Omental fat pad (tissue), 4 donors: ENCODE results near the gene TALDO1. TPM values are rescaled to one million over a fixed set of nuclear protein-coding genes. Genes with fewer than 3 reads are reported as not detected.

Source experiments
- ATAC-seq: fragments of 150-250 bp; one replicate; pipeline ENCODE4 v1.9.1; 2016; ENCODE audit warnings: mild to moderate bottlenecking, moderate library complexity; ENCODE audit not compliant: low FRiP score
- DNase-seq: peaks from one replicate; pipeline ENCODE4 v3.0.0-alpha.2; 2019; ENCODE audit warnings: low spot score
- total RNA-seq, 4 donors: library from RNA; depleted of rRNA; stranded (reverse); fragments of >200 nt; gene quantifications; one replicate each; pipeline ENCODE4 v1.1.0, GENCODE V29; 2016
- TF ChIP-seq, protein P1 (sequence below), 3 donors: fragments of 450-650 bp; IDR thresholded peaks; one replicate each; pipeline ENCODE4 v1.5.1; 2016 to 2017; ENCODE audit warnings: antibody characterized with exemption in 3 of 3, mild to moderate bottlenecking in 3 of 3, moderate library complexity in 2 of 3

TALDO1 gene
- total RNA-seq, 4 donors from 2014 or later, result 183 to 295 (median 239) TPM

DNA sequence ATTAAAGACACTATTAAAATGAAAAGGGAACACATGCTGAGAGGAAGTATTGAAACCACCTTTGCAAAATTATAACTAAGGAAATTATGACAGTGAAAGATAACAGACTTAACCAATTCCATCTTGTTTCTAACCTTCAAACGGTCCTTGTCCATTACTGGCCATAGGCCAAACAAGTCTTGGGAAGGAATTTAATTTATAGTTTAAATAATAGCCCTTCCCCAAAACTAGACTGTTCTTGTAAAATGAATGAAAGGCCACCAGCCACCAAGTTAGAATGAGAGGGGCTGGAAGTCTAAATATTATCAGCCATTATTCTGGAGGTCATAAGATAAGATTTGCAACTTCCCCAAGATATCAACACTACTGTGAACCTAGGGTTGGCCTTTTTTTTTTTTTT lies 1.8 kb upstream of the TALDO1 start:
- TF ChIP-seq, protein P1, sequence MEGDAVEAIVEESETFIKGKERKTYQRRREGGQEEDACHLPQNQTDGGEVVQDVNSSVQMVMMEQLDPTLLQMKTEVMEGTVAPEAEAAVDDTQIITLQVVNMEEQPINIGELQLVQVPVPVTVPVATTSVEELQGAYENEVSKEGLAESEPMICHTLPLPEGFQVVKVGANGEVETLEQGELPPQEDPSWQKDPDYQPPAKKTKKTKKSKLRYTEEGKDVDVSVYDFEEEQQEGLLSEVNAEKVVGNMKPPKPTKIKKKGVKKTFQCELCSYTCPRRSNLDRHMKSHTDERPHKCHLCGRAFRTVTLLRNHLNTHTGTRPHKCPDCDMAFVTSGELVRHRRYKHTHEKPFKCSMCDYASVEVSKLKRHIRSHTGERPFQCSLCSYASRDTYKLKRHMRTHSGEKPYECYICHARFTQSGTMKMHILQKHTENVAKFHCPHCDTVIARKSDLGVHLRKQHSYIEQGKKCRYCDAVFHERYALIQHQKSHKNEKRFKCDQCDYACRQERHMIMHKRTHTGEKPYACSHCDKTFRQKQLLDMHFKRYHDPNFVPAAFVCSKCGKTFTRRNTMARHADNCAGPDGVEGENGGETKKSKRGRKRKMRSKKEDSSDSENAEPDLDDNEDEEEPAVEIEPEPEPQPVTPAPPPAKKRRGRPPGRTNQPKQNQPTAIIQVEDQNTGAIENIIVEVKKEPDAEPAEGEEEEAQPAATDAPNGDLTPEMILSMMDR (IDR thresholded peaks at IDR 0.05), result no peak
- DNase-seq, result no peak
- no peak for ATAC-seq

DNA sequence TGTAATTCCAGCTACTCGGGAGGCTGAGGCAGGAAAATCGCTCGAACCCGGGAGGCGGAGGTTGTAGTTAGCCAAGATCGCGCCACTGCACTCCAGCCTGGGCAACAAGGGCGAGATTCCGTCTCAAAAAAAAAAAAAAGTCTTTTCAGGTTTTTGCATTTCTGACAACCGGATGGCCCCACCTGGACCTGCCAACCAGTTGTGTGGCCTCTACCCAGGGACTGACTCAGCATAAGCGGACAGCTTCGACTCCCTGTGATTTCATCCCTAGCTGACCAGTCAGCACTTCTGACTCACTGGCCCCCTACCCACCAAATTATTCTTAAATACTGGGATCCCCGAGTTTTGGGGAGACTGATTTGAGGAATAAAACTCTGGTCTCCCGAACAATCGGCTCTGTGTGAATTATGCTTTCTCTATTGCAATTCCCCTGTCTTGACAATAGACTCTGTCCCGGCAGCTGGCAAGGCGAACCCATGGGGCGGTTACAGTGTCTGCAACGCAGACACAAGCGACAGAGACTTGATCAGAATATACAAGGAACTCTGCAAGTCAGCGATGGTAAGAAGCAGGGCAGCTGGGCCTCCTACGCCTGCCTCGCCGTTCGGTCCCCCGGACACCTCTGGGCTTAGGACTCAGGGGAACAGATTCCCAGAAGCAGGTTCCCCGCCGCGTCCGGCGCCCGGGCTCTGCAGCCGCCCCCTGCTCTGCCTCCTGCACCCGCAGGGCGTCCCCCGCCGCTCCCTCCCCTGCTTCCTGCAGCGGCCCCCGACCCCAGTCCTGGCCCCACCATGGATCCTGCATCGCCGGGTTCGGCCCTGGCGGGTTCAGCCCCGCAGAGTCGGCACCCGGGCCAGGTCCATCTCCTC lies 741 bp upstream of the TALDO1 start:
- no peak for DNase-seq
- TF ChIP-seq, protein P1 (IDR thresholded peaks at IDR 0.05), result no peak
- peak; percentile 25 for ATAC-seq

DNA sequence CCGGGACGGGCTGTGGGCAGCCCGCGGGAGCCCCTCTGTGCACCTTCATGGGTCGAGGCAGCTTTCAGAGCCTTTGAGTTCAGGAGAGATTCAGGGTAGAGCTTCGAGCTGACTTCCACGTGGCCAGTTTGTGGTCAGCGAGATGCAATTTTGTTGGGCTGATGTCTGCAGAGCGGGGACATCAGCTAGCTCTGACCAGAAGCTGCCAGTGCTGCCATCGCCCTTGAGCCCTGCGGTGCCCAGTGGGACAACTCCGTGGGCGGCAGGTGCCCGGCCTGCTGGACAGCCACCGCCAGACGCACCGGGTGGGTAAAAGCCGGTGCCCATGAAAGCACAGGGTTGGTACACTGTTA lies 719 bp downstream of the TALDO1 start:
- TF ChIP-seq, protein P1 (IDR thresholded peaks at IDR 0.05), result no peak
- ATAC-seq (peak; percentile 15), DNase-seq (no peak)

DNA sequence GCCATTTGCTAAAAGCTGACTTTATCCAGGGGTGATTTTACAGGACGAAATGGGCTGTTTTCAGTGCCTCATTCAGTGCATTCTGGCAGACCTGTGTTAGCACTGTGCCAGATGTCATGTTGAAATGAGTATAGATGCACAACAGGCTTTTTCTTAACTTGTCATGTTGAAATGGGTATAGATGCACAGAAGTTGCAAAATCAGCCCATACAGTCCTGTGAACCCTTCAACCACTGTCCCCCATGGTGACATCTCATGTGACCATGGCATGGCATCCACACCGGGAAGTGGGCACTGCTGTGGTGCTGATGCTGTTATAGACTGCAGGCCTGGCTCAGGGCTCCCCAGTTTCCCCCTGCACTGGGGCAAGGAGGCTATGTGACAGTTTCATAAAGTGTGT lies 2.5 kb downstream of the TALDO1 start:
- TF ChIP-seq, protein P1 (IDR thresholded peaks at IDR 0.05), result no peak
- ATAC-seq (no peak), DNase-seq (no peak)

GRCh38 chr11:760236-760635 lies 13.0 kb downstream of the TALDO1 start:
- TF ChIP-seq, protein P1 (IDR thresholded peaks at IDR 0.05), result no peak
- ATAC-seq (no peak), DNase-seq (no peak)

GRCh38 chr11:761526-762108 lies 14.4 kb downstream of the TALDO1 start:
- ATAC-seq (no peak), DNase-seq (no peak)
- TF ChIP-seq, protein P1 (IDR thresholded peaks at IDR 0.05), result no peak
